HUES48 (cell line): ENCODE measurements around the gene SEPHS2.
A peak's percentile ranks its signal among the peaks of the same experiment; 100 is the strongest.

Experiments used
- H3K27ac ChIP-seq: one replicate; pipeline ENCODE4 v1.7.0; 2013; ENCODE audit warnings: low read depth, low read length, inconsistent platforms
- H3K27me3 ChIP-seq: 2 replicates; pipeline ENCODE4 v1.6.1; 2013; ENCODE audit warnings: mild to moderate bottlenecking, low read length; ENCODE audit not compliant: control insufficient read depth, insufficient read depth
- H3K36me3 ChIP-seq: 2 replicates; pipeline ENCODE4 v1.6.1; 2013; ENCODE audit warnings: low read length; ENCODE audit not compliant: control insufficient read depth, insufficient read depth
- H3K4me1 ChIP-seq: 2 replicates; pipeline ENCODE4 v1.6.1; 2013; ENCODE audit warnings: mild to moderate bottlenecking, low read length; ENCODE audit not compliant: control insufficient read depth, insufficient read depth
- H3K4me3 ChIP-seq: 2 replicates; pipeline ENCODE4 v1.5.1; 2013; ENCODE audit warnings: mild to moderate bottlenecking, low read depth, low read length
- H3K9ac ChIP-seq: 2 replicates; pipeline ENCODE4 v1.6.1; 2013; ENCODE audit warnings: mild to moderate bottlenecking, low read depth, low read length, moderate library complexity
- H3K9me3 ChIP-seq: 2 replicates; pipeline ENCODE4 v1.6.1; 2013; ENCODE audit warnings: low read length; ENCODE audit not compliant: control insufficient read depth, insufficient read depth

SEPHS2 gene

GRCh38 chr16:30428055-30428454, 17.6 kb downstream of the SEPHS2 start:
- H3K36me3 ChIP-seq: peaks cover 34% of the 10 kb centered on the region
- H3K27me3 ChIP-seq: no peaks in the 10 kb centered on the region
- H3K9me3 ChIP-seq: no peaks in the 10 kb centered on the region
- H3K4me3 ChIP-seq: no peak overlapping the region
- no peak overlapping the region for H3K27ac ChIP-seq
- no peak overlapping the region for H3K9ac ChIP-seq
- peaks cover 5% of the 10 kb centered on the region; the same call in 1 of the 2 replicates for H3K4me1 ChIP-seq

- Histone ChIP-seq H3K4me3 (no peak overlapping the region), H3K4me1 (peaks cover 5% of the 10 kb centered on the region), H3K27me3 (no peaks in the 10 kb centered on the region), H3K36me3 (peaks cover 47% of the 10 kb centered on the region), H3K9ac (no peak overlapping the region), H3K27ac (no peak overlapping the region), H3K9me3 (no peaks in the 10 kb centered on the region)
These were observed 24.7 kb downstream of the SEPHS2 start for GRCh38 chr16:30421010-30421409.

- H3K27ac ChIP-seq: peak overlapping the region; percentile 76
- H3K9ac ChIP-seq: no peak overlapping the region; the same call in 1 of the 2 replicates
- H3K27me3 ChIP-seq: no peaks in the 10 kb centered on the region
- peaks cover 38% of the 10 kb centered on the region for H3K36me3 ChIP-seq
- H3K9me3 ChIP-seq: no peaks in the 10 kb centered on the region
- H3K4me1 ChIP-seq: peaks cover 5% of the 10 kb centered on the region
- peak overlapping the region; percentile 62 for H3K4me3 ChIP-seq
These were observed 27.1 kb downstream of the SEPHS2 start for GRCh38 chr16:30418350-30419181.

GRCh38 chr16:30417529-30418349, 27.9 kb downstream of the SEPHS2 start:
- H3K4me1 ChIP-seq: peaks cover 5% of the 10 kb centered on the region
- peaks cover 42% of the 10 kb centered on the region for H3K36me3 ChIP-seq
- peak overlapping the region; percentile 39; the same call in 1 of the 2 replicates for H3K9ac ChIP-seq
- peak overlapping the region; percentile 62 for H3K4me3 ChIP-seq
- no peaks in the 10 kb centered on the region for H3K27me3 ChIP-seq
- no peaks in the 10 kb centered on the region for H3K9me3 ChIP-seq
- H3K27ac ChIP-seq: peak overlapping the region; percentile 76

- no peaks in the 10 kb centered on the region for H3K27me3 ChIP-seq
- peaks cover 42% of the 10 kb centered on the region for H3K36me3 ChIP-seq
- peaks cover 5% of the 10 kb centered on the region for H3K4me1 ChIP-seq
- H3K9me3 ChIP-seq: no peaks in the 10 kb centered on the region
- H3K4me3 ChIP-seq: peak overlapping the region; percentile 62
- H3K9ac ChIP-seq: peak overlapping the region; percentile 39; the same call in 1 of the 2 replicates
- peak overlapping the region; percentile 76 for H3K27ac ChIP-seq
These were observed 28.8 kb downstream of the SEPHS2 start for GRCh38 chr16:30416624-30417528.

- Histone ChIP-seq H3K27me3 (no peaks in the 10 kb centered on the region), H3K27ac (no peak overlapping the region), H3K36me3 (peaks cover 43% of the 10 kb centered on the region), H3K9ac (no peak overlapping the region), H3K9me3 (no peaks in the 10 kb centered on the region), H3K4me3 (no peak overlapping the region), H3K4me1 (peaks cover 5% of the 10 kb centered on the region)
These were observed 29.5 kb downstream of the SEPHS2 start for GRCh38 chr16:30416047-30416603.

GRCh38 chr16:30414159-30414558, 31.5 kb downstream of the SEPHS2 start:
- Histone ChIP-seq H3K4me1 (peaks cover 10% of the 10 kb centered on the region), H3K9ac (no peak overlapping the region), H3K9me3 (no peaks in the 10 kb centered on the region), H3K27ac (no peak overlapping the region), H3K4me3 (no peak overlapping the region), H3K36me3 (peaks cover 41% of the 10 kb centered on the region), H3K27me3 (no peaks in the 10 kb centered on the region)

GRCh38 chr16:30413112-30413806, 32.4 kb downstream of the SEPHS2 start:
- H3K9me3 ChIP-seq: no peaks in the 10 kb centered on the region
- H3K4me1 ChIP-seq: peaks cover 6% of the 10 kb centered on the region
- no peak overlapping the region for H3K4me3 ChIP-seq
- no peak overlapping the region for H3K27ac ChIP-seq
- no peak overlapping the region for H3K9ac ChIP-seq
- H3K27me3 ChIP-seq: no peaks in the 10 kb centered on the region
- H3K36me3 ChIP-seq: peaks cover 41% of the 10 kb centered on the region

GRCh38 chr16:30409125-30410060, 36.3 kb downstream of the SEPHS2 start:
- Histone ChIP-seq H3K9me3 (no peaks in the 10 kb centered on the region), H3K27me3 (no peaks in the 10 kb centered on the region), H3K9ac (no peak overlapping the region), H3K4me3 (no peak overlapping the region), H3K36me3 (peaks cover 40% of the 10 kb centered on the region), H3K4me1 (peaks cover 6% of the 10 kb centered on the region; the same call in 1 of the 2 replicates), H3K27ac (peak overlapping the region; percentile 51)
